ENCODE measurements around the gene CFAP92.

GRCh38 chr3:128919988-128920387, 73.9 kb downstream of the CFAP92 start:
- no peak for TF ChIP-seq POLR2AphosphoS5 (IDR thresholded peaks at IDR 0.05; ENCODE audit: low read depth, low read length)
- no peak for TF ChIP-seq POLR2A (IDR thresholded peaks at IDR 0.05; ENCODE audit: low read depth, low read length)

Measured in GM12892 (cell line).